Upper lobe of left lung (tissue), 6 donors: ENCODE results near the gene OXT. TPM values are rescaled to one million over a fixed set of nuclear protein-coding genes. Genes with fewer than 3 reads are reported as not detected.

Experiments used
- ATAC-seq, 2 donors: fragments of 200-7000 bp; cut with Tn5 transposase; one replicate each; pipeline ENCODE4 v1.9.1; 2022; ENCODE audit warnings: mild to moderate bottlenecking in 2 of 2, moderate library complexity in 2 of 2; ENCODE audit not compliant: low FRiP score in 2 of 2
- DNase-seq, 2 donors: peaks; one replicate each; pipeline ENCODE4 v3.0.0-alpha.2; 2019 to 2020
- H3K27ac ChIP-seq, 4 donors: fragments of 200-600 bp; sonication (generic); one replicate each; pipeline ENCODE4 v1.5.1; 2016 to 2019
- H3K27me3 ChIP-seq, 4 donors: fragments of 200-600 bp; sonication (generic); one replicate each; pipeline ENCODE4 v1.5.1; 2017 to 2019
- H3K36me3 ChIP-seq, 4 donors: fragments of 200-600 bp; sonication (generic); one replicate each; pipeline ENCODE4 v1.5.1; 2016 to 2019
- H3K4me1 ChIP-seq, 4 donors: fragments of 200-600 bp; sonication (generic); one replicate each; pipeline ENCODE4 v1.5.1; 2018 to 2019
- H3K4me3 ChIP-seq, 4 donors: fragments of 200-600 bp; sonication (generic); one replicate each; pipeline ENCODE4 v1.5.1; 2017 to 2019; ENCODE audit warnings: mild to moderate bottlenecking in 2 of 4, moderate library complexity in 1 of 4
- H3K9me3 ChIP-seq, 4 donors: fragments of 200-600 bp; sonication (generic); one replicate each; pipeline ENCODE4 v1.5.1; 2018 to 2019
- EP300 ChIP-seq, 4 donors: sonication (generic); formaldehyde crosslinking; IDR thresholded peaks; one replicate each; pipeline ENCODE4 v1.5.1; 2017; ENCODE audit warnings: antibody characterized with exemption in 4 of 4, control low read depth in 2 of 4
- POLR2A ChIP-seq, 4 donors: fragments of 450-650 bp; IDR thresholded peaks; one replicate each; pipeline ENCODE4 v1.5.1; 2016 to 2017; ENCODE audit warnings: antibody characterized with exemption in 4 of 4, mild to moderate bottlenecking in 2 of 4
- POLR2AphosphoS5 ChIP-seq, 2 donors: sonication (generic); formaldehyde crosslinking; IDR thresholded peaks; one replicate each; pipeline ENCODE4 v1.5.1; 2017; ENCODE audit warnings: antibody characterized with exemption in 2 of 2
- WGBS, 2 donors: methylation state at CpG; one replicate each; pipeline ENCODE4 v1.1.5; 2017 to 2018; 5-methylcytosine and 5-hydroxymethylcytosine counted together
- total RNA-seq, 6 donors: library from RNA; depleted of rRNA in 4 of 6; stranded (reverse); fragments of >200 nt in 4 of 6; gene quantifications; one replicate each; pipeline versions ENCODE4 v1.1.0 to v1.2.1, GENCODE V29; 2016 to 2021
- TF ChIP-seq, protein P1 (sequence below), 6 experiments: fragments of 450-650 bp in 4 of 6; fragments of 200-600 bp in 2 of 6; sonication (generic) in 2 of 6; IDR thresholded peaks; one replicate each; pipeline ENCODE4 v1.5.1; 2016 to 2019; ENCODE audit warnings: antibody characterized with exemption in 6 of 6
- donor health status: DM: no; HTN: no; CAD: no; lungs with moderate emphysema.
- donor health status: DM: no; HTN: yes; CAD: no; lungs with severe emphysema.

The OXT gene
- total RNA-seq, 6 donors from 2014 or later, result 2.7 TPM; not detected in 5

- Histone ChIP-seq H3K9me3 (no peaks in the 10 kb centered on the region), H3K36me3 (peaks cover 19 to 90% (median 55%) of the 10 kb centered on the region in 4 donors), H3K27ac (no peak overlapping the region), H3K4me3 (no peak overlapping the region), H3K27me3 (no peaks in the 10 kb centered on the region), H3K4me1 (no peaks in the 10 kb centered on the region)
- no peak for ATAC-seq
- DNase-seq, result no peak
- TF ChIP-seq POLR2A (IDR thresholded peaks at IDR 0.05) (no peak), EP300 (IDR thresholded peaks at IDR 0.05) (no peak), POLR2AphosphoS5 (IDR thresholded peaks at IDR 0.05) (no peak)
- TF ChIP-seq, protein P1, sequence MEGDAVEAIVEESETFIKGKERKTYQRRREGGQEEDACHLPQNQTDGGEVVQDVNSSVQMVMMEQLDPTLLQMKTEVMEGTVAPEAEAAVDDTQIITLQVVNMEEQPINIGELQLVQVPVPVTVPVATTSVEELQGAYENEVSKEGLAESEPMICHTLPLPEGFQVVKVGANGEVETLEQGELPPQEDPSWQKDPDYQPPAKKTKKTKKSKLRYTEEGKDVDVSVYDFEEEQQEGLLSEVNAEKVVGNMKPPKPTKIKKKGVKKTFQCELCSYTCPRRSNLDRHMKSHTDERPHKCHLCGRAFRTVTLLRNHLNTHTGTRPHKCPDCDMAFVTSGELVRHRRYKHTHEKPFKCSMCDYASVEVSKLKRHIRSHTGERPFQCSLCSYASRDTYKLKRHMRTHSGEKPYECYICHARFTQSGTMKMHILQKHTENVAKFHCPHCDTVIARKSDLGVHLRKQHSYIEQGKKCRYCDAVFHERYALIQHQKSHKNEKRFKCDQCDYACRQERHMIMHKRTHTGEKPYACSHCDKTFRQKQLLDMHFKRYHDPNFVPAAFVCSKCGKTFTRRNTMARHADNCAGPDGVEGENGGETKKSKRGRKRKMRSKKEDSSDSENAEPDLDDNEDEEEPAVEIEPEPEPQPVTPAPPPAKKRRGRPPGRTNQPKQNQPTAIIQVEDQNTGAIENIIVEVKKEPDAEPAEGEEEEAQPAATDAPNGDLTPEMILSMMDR (IDR thresholded peaks at IDR 0.05), result no peak
- WGBS, 2 donors, result 91 to 94% methylated on average over 8 of the region's 8 CpGs
Observed at GRCh38 chr20:3032624-3033023, 38.8 kb upstream of the OXT start.

DNA sequence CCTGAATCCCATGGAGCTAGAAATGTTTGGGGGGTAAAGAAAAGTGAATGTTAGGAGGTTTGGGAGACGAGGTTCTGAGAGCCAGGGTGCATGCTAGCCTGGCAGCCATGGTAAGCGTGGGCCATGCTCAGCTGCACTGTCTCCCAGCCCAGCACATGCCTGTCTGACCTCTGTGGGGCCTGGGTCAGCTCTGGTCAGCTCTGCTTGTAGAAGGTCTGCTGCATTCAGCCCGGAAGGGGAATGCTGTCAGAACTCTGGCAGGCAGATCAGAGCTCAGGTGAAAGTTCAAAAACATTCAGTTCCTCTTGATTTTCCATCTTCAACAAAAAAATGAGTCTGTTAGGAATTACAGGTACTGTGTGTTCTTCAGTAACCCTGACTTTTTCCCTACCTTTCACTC lies 33.8 kb upstream of the OXT start:
- Histone ChIP-seq H3K27ac (no peak overlapping the region), H3K9me3 (no peaks in the 10 kb centered on the region), H3K27me3 (no peaks in the 10 kb centered on the region), H3K4me1 (peaks cover 0 to 12% (median 7%) of the 10 kb centered on the region in 4 donors), H3K4me3 (no peak overlapping the region), H3K36me3 (peaks cover 14 to 76% (median 53%) of the 10 kb centered on the region in 4 donors)
- no peak for TF ChIP-seq POLR2AphosphoS5 (IDR thresholded peaks at IDR 0.05)
- no peak for TF ChIP-seq EP300 (IDR thresholded peaks at IDR 0.05)
- TF ChIP-seq POLR2A (IDR thresholded peaks at IDR 0.05), result no peak
- TF ChIP-seq, protein P1 (IDR thresholded peaks at IDR 0.05), result no peak
- DNase-seq, result no peak
- ATAC-seq, result no peak
- 87 to 91% methylated on average over 3 of the region's 3 CpGs for WGBS, 2 donors

GRCh38 chr20:3038454-3038853 lies 33.0 kb upstream of the OXT start:
- peaks cover 14 to 68% (median 53%) of the 10 kb centered on the region in 4 donors for H3K36me3 ChIP-seq
- DNase-seq (no peak), ATAC-seq (no peak)
- H3K4me3 ChIP-seq, result no peak overlapping the region
- no peaks in the 10 kb centered on the region for H3K27me3 ChIP-seq
- no peak overlapping the region for H3K27ac ChIP-seq
- 84 to 93% methylated on average over 5 of the region's 5 CpGs for WGBS, 2 donors
- peaks cover 0 to 13% (median 8%) of the 10 kb centered on the region in 4 donors for H3K4me1 ChIP-seq
- TF ChIP-seq POLR2AphosphoS5 (IDR thresholded peaks at IDR 0.05) (no peak), EP300 (IDR thresholded peaks at IDR 0.05) (no peak), POLR2A (IDR thresholded peaks at IDR 0.05) (no peak)
- TF ChIP-seq, protein P1 (IDR thresholded peaks at IDR 0.05), result no peak
- H3K9me3 ChIP-seq, result no peaks in the 10 kb centered on the region

DNA sequence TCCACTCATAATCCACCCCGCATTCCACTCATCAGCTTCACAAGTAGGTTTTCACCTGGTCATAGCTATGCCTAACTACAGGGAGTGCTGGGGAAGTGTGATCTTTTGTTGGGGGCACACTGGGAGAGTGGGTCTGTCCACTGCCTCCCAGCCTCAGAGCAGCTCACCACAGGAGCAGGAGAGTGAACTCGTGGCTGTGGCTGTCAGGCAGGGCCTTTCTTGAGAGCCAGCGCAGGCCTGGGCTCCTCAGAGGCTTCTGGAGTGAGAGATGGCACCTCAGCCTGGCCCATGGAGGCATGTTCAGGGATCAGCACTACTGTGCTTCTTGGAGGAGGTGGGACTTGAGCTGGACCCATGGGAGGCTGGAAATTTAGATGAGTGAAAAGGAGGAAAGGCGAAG lies 32.0 kb upstream of the OXT start:
- Histone ChIP-seq H3K27me3 (no peaks in the 10 kb centered on the region), H3K27ac (no peak overlapping the region), H3K9me3 (no peaks in the 10 kb centered on the region), H3K4me3 (no peak overlapping the region), H3K4me1 (peaks cover 0 to 13% (median 8%) of the 10 kb centered on the region in 4 donors), H3K36me3 (peaks cover 14 to 63% (median 53%) of the 10 kb centered on the region in 4 donors)
- ATAC-seq (no peak), DNase-seq (no peak)
- no peak for TF ChIP-seq EP300 (IDR thresholded peaks at IDR 0.05)
- no peak for TF ChIP-seq POLR2A (IDR thresholded peaks at IDR 0.05)
- TF ChIP-seq, protein P1 (IDR thresholded peaks at IDR 0.05), result no peak
- WGBS, 2 donors, result 98% methylated on average over 4 of the region's 4 CpGs

GRCh38 chr20:3040086-3040485 lies 31.3 kb upstream of the OXT start:
- WGBS, 2 donors, result 97% methylated on average over 3 to 8 of the region's 8 CpGs
- ATAC-seq (no peak), DNase-seq (no peak)
- peaks cover 14 to 58% (median 51%) of the 10 kb centered on the region in 4 donors for H3K36me3 ChIP-seq
- TF ChIP-seq EP300 (IDR thresholded peaks at IDR 0.05), result no peak
- TF ChIP-seq, protein P1 (IDR thresholded peaks at IDR 0.05), result no peak
- no peak for TF ChIP-seq POLR2AphosphoS5 (IDR thresholded peaks at IDR 0.05)
- TF ChIP-seq POLR2A (IDR thresholded peaks at IDR 0.05), result no peak
- H3K9me3 ChIP-seq, result no peaks in the 10 kb centered on the region
- H3K27me3 ChIP-seq, result no peaks in the 10 kb centered on the region
- H3K4me1 ChIP-seq, result peaks cover 2 to 17% (median 11%) of the 10 kb centered on the region in 4 donors
- H3K27ac ChIP-seq, result no peak overlapping the region
- H3K4me3 ChIP-seq, result no peak overlapping the region
